Hypothalamus (tissue), 51 donors: ENCODE measurements around the gene NFATC3.
"Not testable (repeated sequence)": the region's sequence is repeated elsewhere in the genome, so short reads cannot be mapped to it uniquely, and the experiment has no call there.

Experiments
- DNase-seq, 51 donors: peaks; one replicate each; lab custom pipeline; 2025; lab: John Stamatoyannopoulos, UW

NFATC3 gene

DNA sequence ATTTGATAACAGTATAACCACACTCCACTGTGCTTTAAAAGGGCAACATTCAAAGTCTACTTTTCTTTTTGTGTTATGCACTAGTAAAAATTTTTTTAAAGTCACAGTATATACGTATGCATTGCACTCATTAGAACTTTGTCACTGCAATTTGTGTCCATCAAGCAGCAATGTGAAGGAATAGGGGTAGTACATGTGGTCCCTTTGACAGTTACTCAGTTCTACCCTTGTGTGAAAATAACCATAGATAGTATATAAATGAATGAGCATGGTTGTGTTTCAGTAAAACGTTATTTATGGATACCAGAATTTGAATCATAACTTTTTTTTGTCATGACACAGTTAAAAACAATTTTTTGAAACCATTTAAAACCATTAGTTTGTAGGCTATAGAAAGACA, 30.7 kb downstream of the NFATC3 start:
- no peak for DNase-seq

DNA sequence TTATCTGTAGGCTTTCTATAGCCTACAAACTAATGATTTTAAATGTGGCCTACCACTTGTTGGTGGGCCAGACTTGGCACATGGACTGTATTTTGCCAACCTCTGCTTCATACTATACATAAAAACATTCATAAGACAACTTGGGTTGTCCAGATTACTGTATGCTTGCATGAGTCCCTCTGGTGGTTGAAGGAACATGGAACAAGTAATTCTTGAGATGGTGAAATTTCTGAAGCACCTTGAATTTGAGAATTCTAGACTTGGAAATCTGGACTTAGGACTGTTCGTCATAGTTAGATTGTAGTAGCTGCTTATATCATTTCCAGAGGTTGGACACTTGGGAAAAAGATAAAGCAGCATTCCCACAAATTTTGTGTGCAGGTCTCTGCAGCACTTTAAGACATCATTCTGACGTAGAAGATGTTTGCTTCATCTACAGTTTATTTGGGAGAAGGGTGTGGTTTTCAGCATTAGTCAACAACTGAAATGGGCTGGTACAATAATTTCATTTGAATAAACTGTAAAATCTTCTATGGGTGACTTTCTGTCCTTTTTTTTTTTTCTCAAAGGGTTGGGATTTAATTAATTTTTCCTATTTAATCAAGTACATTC, 31.2 kb downstream of the NFATC3 start:
- DNase-seq = no peak

DNA sequence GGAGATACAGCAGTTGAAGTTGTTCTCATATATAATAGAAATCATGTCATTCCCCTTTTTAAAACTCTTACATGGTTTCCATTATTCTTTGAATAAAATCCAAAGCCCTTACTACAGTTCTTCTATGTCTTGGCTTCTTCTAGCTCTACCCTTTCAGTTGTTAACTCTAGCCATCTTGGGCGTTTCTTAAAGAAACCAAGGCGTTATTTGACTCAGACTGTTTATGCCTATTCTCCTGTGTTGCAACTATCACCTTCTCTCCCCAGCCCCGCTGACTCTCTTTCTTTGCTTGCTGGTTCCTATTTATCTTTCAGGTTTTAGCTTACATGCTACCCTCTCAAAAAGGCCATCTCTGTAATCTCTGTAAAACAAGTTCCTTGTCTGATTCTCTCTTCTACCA, 32.7 kb downstream of the NFATC3 start:
- no peak for DNase-seq

DNA sequence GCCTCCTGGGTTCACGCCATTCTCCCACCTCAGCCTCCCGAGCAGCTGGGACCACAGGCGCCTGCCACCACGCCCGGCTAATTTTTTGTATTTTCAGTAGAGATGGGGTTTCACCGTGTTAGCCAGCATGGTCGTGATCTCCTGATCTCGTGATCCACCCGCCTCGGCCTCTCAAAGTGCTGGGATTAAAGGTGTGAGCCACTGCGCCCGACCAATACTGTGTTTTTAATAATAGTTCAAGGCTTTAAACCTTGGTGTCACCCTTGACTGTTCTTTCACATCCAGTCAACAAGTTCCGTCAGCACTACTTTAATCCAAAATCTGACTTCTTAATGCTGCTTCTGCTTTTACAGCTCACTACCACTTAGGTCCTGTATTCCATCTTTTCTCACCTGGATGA, 33.8 kb downstream of the NFATC3 start:
- DNase-seq = not testable (repeated sequence)

DNA sequence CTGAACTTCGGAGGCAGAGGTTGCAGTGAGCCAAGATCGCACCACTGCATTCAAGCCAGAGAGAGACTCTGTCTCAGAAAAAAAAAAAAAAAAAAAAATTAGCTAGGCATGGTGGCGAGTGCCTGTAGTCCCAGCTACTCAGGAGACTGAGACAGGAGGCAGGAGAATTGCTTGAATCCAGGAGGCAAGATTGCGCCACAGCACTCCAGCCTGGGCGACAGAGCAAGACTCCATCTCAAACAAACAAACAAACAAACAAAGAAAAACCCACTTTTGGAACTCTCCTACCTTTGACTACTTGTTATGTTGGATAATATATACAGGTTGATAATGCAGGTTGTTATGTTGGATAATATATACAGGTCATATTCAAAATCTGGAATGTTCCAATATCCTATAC, 35.3 kb downstream of the NFATC3 start:
- not testable (repeated sequence) for DNase-seq

DNA sequence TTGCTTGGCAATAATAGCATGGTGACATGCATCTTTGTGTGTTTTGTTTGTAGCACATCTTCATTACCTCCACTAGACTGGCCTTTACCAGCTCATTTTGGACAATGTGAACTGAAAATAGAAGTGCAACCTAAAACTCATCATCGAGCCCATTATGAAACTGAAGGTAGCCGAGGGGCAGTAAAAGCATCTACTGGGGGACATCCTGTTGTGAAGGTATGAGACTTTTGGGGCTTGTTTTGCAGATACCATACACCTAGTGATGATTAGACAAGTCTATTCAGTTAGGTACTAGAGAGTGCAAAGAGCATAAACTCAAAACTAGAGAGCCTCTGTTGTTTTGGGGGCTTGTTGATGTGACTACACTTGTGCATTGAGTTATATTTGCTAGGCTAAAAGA, 41.2 kb downstream of the NFATC3 start:
- no peak for DNase-seq

DNA sequence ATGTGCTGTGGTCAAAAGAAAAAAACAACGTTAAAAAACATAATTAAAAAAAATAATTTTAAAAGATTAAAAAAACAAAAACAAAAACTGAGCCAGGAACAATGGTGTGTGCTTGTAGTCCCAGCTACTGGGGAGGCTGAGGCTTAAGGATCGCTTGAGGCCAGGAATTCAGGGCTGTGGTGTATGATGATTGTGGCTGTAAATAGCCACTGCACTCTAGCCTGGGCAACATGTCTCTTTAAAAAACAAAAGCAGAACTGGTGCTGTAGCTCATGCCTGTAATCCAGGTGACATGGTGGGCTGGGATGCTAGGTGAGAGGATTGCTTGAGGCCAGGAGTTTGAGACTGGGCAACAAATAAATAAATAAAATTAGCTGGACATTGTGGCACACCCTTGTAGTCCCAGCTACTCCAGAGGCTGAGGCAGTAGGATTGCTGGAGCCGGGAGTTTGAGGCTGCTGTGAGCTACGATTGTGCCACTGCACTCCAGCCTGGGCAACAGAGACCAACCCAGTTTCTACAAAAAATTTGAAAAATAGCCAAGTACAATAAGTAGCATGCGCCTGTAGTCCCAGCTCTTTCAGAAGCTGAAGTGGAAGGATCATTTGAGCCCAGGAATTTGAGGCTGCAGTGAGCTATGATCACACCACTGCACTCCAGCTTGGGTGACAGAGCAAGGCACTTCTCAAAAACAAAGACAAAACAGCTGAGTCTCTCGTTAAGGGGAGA, 43.6 kb downstream of the NFATC3 start:
- no peak for DNase-seq

DNA sequence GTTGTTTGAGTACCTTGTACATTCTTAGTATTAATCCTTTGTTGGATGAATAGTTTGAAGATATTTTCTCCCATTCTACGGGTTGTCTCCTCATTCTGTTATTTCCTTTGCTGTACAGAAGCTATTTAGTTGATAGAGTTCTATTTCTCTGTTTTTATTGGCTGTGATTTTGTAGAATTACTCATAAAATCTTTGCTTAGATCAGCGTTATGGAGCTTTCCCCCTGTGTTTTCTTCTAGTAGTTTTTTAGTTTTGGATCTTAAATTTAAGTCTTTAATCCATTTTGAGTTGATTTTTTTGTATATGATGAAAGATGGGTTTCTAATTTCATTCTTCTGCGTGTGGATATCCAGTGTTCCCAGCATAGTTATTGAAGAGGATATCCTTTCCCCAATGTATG, 45.4 kb downstream of the NFATC3 start:
- no peak for DNase-seq

DNA sequence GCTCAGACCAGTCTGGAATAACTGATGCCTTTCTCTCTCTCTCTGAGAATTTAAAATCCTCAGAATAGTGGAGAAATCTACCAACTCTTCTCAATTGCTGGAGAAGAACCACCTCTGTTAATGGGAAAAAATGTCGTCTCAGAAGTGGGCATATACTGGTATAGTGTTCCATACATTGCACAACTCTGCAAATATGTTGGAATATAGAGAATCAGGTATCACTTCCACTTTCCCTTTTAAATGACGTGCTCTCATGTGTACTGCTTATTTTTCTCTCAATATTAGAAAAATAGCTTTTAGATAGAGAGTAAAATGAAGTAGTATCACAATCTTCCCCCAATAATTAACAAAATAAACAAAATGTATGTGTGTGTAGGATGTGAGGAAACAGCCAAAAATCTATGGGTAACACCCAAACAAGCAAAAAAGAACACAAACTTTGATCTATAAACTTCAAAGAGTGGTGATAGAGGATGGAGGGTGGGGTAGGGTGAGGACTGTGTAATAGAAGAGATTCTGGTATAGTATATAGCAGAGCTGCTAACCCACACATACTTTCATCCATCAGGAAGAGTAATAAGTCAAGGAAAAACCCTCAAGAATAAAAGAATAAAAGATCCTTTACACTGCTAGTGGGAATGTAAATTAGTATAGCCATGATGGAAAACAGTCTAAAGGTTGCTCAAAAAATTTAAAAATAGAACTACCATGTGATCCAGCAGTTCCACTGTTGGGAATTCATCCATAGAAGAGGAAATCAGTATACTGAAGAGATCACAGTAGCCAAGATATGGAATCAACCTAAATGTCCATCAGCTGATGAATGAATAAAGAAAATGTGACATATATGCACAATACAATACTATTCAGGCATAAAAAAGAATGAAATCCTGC, 46.9 kb downstream of the NFATC3 start:
- DNase-seq = no peak

DNA sequence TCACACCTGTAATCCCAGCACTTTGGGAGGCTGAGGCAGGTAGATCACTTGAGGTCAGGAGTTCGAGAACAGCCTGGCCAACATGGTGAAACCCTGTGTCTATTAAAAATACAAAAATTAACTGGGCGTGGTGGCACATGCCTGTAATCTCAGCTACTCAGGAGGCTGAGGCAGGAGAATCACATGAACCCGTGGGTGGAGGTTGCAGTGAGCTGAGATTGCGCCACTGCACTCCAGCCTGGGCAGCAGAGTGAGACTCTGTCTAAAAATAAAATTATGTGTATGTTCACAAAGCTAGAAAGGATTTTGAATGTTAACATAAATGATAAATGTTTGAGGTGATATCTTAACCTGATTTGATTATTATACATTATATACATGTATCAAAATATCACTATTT, 47.8 kb downstream of the NFATC3 start:
- DNase-seq = not testable (repeated sequence)

DNA sequence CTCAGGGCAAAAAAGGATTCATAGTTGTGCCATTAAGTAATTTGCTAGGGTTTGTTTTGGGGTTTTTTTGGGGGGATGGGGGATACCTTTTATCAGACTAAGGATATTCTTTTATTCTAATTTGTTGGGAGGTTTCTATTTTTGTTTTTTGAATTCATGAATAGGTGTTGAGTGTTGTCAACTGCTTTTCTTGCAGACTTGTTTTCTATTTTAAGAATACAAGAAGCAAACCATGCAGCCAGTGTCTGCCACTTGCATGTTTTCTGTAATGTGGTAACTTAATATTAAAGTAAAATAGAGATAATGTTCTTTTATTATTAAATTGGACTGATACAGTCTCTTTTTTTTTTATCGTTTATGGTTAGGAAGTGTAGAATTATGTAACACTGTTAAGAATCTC, 49.5 kb downstream of the NFATC3 start:
- DNase-seq = no peak

DNA sequence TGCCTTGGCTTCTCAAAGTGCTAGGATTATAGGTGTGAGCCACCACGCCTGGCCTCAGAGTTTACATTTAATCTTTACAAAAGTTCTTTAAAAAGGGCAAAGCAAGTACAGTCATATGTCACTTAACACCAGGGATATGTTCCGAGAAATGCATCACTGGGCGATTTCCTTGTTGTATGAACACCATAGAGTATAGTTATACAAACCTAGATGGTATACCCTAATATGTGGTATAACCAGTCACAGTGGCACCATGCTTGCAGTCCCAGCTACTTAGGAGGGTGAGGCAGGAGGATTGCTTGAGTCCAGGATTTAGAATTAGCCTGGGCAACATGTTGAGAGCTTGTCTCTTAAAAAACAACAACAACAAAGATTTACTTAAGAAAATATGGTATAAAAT, 51.3 kb downstream of the NFATC3 start:
- DNase-seq = no peak

DNA sequence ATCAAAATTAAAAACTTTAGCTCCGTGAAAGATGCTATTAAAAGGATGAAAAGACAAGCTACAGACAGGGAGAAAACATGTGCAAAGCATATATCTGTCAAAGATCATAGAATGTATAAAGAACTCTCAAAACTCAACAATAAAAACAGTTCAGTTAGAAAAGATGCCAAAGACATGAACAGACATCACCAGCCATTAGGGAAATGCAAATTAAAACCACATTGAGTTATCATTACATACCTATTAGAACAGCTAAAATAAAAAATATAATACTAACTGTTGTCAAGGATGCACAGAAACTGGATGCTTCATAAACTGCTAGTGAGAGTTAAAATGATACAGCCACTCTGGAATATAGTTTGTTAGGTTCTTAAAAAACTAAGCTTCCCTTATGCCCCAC, 58.8 kb downstream of the NFATC3 start:
- DNase-seq = no peak

DNA sequence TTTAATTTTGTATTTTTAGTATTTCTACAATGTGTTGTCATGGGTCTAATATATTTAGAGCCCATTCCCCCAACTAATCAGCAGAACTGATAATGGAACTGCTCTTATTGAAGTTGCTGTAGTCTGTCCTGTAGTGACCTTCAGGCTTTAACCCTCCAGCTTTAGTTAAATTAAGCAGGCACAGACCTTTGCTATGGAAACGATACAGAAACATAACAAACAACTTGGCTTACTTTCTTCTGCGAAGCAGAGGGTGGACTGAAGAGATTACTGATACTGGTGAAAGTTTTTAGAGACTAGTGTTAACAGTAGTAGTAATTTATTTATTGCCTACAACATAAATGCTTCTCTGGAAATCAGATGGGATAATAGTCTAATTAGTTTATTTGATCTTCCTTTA, 61.4 kb downstream of the NFATC3 start:
- DNase-seq = no peak

DNA sequence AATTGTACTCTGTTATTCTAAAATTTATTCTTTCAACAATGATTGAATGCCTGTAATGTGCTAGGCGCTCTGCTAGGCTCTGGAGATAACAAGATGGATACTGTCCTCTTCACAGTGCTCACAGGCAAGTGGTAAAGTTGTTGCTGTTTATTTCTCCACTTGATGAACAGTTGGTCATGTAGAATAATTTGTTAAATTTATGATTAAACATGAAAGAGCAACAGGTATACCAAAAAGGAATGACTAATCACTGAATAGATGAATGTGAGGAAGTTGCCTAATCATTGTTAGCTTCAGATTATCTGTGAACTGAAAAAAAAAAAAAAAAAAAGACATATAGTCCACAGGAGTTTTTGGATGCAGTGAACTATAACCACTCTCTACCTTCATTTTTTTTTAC, 62.3 kb downstream of the NFATC3 start:
- DNase-seq = no peak

DNA sequence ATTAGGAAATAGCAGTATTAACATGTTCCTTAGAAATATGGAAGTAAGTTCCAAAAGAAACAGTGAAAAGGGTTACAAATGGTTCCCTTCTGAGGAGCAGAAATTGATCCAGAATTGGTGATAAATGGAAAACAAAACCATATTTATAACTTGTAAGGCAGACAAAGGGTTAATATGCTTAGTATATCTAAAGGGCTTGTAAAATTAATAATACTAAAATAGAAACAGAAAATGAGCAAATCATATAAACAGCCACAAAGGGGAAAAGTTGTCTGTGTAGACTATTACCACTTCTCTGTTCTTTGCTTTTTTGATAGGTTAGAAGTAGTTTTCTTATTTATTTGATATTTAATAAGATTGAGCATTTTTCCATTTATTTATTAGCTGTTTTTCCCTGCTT, 64.4 kb downstream of the NFATC3 start:
- DNase-seq = no peak

DNA sequence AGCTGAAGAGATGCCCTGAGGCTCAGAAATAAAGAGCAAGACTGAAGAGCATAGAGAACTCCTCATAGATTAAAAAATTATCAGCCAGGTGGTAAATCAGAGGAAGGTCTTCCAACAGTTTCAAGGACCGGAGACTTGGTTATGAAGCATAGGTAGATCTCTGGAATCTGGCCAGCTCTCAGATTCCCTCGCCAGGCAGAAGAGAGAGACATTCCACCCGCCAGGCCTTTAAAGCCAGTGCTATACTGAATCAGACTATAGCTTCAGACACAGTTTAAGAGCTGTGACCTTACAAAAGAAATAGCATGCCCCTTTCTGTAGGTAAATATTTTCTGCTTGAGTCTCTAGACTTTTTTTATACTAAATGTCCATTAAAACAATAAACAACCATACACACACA, 70.3 kb downstream of the NFATC3 start:
- DNase-seq = no peak

DNA sequence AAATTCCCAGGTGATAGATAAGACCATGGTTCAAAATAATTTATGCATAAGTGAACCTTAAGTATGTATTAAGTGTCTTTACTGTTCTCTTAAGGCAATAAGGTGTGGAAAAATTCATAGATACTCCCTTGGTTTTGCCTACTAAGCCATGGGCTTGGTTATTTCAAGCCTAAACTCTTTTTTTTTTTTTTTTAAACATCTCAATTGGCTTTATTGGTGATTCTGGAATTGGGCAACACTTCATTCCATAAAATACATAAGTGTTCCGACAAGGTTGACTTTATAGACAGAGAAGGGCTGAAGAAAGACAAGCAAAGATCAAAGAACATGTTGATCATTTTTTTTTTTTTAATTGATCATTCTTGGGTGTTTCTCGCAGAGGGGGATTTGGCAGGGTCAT, 77.2 kb downstream of the NFATC3 start:
- no peak for DNase-seq

DNA sequence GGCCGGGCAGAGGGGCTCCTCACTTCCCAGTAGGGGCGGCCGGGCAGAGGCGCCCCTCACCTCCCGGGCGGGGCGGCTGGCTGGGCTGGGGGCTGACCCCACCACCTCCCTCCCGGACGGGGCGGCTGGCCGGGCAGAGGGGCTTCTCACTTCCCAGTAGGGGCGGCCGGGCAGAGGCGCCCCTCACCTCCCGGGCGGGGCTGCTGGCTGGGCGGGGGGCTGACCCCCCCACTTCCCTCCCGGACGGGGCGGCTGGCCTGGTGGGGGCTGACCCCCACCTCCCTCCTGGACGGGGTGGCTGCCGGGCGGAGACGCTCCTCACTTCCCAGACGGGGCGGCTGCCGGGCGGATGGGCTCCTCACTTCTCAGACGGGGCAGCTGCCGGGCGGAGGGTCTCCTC, 78.1 kb downstream of the NFATC3 start:
- DNase-seq = not testable (repeated sequence)

DNA sequence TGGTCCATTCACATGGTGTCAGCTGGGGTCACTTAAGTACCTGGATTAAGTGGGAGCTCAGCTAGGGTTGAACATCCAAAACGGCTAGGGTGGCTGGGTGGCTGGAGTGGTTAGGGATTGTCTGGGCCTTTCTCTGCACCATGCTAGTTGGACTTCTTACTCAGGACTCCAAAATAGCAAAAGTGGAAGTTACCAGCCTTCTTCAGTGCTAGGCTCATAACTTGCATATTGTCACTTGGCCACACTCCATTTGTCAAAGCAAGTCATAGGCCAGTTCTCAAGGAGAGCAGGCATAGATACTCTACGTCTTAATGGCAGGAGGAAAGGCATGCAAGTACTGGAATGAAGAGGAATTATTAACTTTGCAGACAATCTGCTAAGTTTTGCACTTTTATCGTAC, 81.1 kb downstream of the NFATC3 start:
- DNase-seq = no peak

DNA sequence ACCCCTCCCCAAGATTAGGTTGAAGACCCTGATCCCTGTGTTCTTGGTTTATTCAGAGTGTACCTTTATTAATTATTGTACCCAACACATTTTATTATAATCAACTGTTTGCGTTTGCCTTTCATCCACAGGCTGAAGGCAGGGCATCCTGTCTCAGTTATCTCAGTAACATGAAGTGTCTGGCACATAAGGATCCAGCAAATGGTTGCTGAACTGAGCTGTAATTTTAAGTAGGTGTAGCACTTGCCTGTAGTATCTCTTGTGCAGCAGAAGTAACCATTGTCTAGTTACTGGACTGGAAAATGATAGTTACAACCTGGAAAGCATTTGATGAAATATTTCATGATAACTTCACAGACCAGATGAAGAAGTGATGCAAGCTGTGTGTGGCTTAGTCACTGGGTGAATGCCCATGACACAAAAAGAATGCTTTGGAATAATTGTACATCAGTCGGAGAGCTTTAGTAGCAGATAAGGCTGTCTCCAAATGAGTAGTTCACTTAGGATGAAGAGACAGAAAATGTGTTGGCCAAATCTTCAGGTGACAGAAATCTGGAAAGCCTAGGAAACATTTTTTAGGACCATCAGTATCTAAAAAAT, 94.1 kb downstream of the NFATC3 start:
- DNase-seq = no peak
